Effector CD4-positive, alpha-beta T cell (primary cell): Measurements from ENCODE around the gene DHX15.
"Not testable (repeated sequence)": the region's sequence is repeated elsewhere in the genome, so short reads cannot be mapped to it uniquely, and the experiment has no call there.

Experiments
- DNase-seq: peaks from one replicate; pipeline ENCODE4 v3.0.0-alpha.2; 2020

Gene DHX15

GRCh38 chr4:24537025-24537424, 47.3 kb downstream of the DHX15 start:
- DNase-seq = no peak

GRCh38 chr4:24535399-24535798, 49.0 kb downstream of the DHX15 start:
- DNase-seq = no peak

- DNase-seq = no peak
Observed at GRCh38 chr4:24533364-24533763, 51.0 kb downstream of the DHX15 start.

GRCh38 chr4:24529555-24529954, 54.8 kb downstream of the DHX15 start:
- DNase-seq = no peak

- no peak for DNase-seq
Observed at GRCh38 chr4:24527371-24527770, 57.0 kb downstream of the DHX15 start.

GRCh38 chr4:24521544-24521943, 62.8 kb downstream of the DHX15 start:
- DNase-seq = no peak

- no peak for DNase-seq
Observed at GRCh38 chr4:24519649-24520048, 64.7 kb downstream of the DHX15 start.

GRCh38 chr4:24517676-24518075, 66.7 kb downstream of the DHX15 start:
- no peak for DNase-seq

GRCh38 chr4:24516926-24517325, 67.4 kb downstream of the DHX15 start:
- DNase-seq = no peak

- DNase-seq = no peak
Observed at GRCh38 chr4:24515698-24516097, 68.7 kb downstream of the DHX15 start.

GRCh38 chr4:24514808-24515207, 69.5 kb downstream of the DHX15 start:
- no peak for DNase-seq

- DNase-seq = no peak
Observed at GRCh38 chr4:24513718-24514117, 70.6 kb downstream of the DHX15 start.

GRCh38 chr4:24511371-24512063, 72.8 kb downstream of the DHX15 start:
- no peak for DNase-seq

- no peak for DNase-seq
Observed at GRCh38 chr4:24510091-24510490, 74.3 kb downstream of the DHX15 start.

- DNase-seq = no peak
Observed at GRCh38 chr4:24508541-24508940, 75.8 kb downstream of the DHX15 start.

- DNase-seq = no peak
Observed at GRCh38 chr4:24507439-24507838, 76.9 kb downstream of the DHX15 start.

- not testable (repeated sequence) for DNase-seq
Observed at GRCh38 chr4:24503090-24503489, 81.3 kb downstream of the DHX15 start.

GRCh38 chr4:24497221-24497620, 87.1 kb downstream of the DHX15 start:
- DNase-seq = no peak

GRCh38 chr4:24496597-24496996, 87.8 kb downstream of the DHX15 start:
- no peak for DNase-seq

GRCh38 chr4:24495388-24495787, 89.0 kb downstream of the DHX15 start:
- DNase-seq = no peak

- DNase-seq = no peak
Observed at GRCh38 chr4:24489870-24490269, 94.5 kb downstream of the DHX15 start.

- peak; percentile 39 for DNase-seq
Observed at GRCh38 chr4:24488399-24489164, 95.8 kb downstream of the DHX15 start.

- DNase-seq = no peak
Observed at GRCh38 chr4:24482871-24483270, 101.5 kb downstream of the DHX15 start.

- no peak for DNase-seq
Observed at GRCh38 chr4:24477919-24478318, 106.4 kb downstream of the DHX15 start.
